Bronchial epithelial cell (primary cell): ENCODE results near the gene CNNM4. TPM values are rescaled to one million over a fixed set of nuclear protein-coding genes. Genes with fewer than 3 reads are reported as not detected.

ENCODE experiments used
- DNase-seq: peaks from one replicate; pipeline ENCODE4 v3.0.0-alpha.2; 2010; ENCODE audit warnings: low read depth
- FAIRE-seq: peaks from 2 replicates; lab custom pipeline; 2011; peaks lifted over from hg19 to GRCh38; lab: Jason Lieb, UNC
- H3K27me3 ChIP-seq: 2 replicates; pipeline ENCODE4 v1.5.1; 2011; ENCODE audit warnings: low read length; ENCODE audit not compliant: control insufficient read depth, insufficient read depth
- H3K36me3 ChIP-seq: 2 replicates; pipeline ENCODE4 v1.5.1; 2011; ENCODE audit warnings: low read length; ENCODE audit not compliant: control insufficient read depth, insufficient read depth
- H3K4me3 ChIP-seq: 2 replicates; pipeline ENCODE4 v1.5.1; 2011; ENCODE audit warnings: mild to moderate bottlenecking, low read depth, low read length, control low read depth
- total RNA-seq: library from RNA; depleted of rRNA; stranded (reverse); fragments of >200 nt; gene quantifications from 2 replicates; pipeline ENCODE4 v1.2.1, GENCODE V29; 2014
- TF ChIP-seq, protein P1 (sequence below): IDR thresholded peaks from 2 replicates; pipeline ENCODE4 v1.5.1; 2011; ENCODE audit warnings: mild to moderate bottlenecking, moderate library complexity, low read length, control low read depth, inconsistent platforms; ENCODE audit not compliant: insufficient read depth, severe bottlenecking

CNNM4 gene
- total RNA-seq: 3.4 and 5.5 TPM in 2 replicates

DNA sequence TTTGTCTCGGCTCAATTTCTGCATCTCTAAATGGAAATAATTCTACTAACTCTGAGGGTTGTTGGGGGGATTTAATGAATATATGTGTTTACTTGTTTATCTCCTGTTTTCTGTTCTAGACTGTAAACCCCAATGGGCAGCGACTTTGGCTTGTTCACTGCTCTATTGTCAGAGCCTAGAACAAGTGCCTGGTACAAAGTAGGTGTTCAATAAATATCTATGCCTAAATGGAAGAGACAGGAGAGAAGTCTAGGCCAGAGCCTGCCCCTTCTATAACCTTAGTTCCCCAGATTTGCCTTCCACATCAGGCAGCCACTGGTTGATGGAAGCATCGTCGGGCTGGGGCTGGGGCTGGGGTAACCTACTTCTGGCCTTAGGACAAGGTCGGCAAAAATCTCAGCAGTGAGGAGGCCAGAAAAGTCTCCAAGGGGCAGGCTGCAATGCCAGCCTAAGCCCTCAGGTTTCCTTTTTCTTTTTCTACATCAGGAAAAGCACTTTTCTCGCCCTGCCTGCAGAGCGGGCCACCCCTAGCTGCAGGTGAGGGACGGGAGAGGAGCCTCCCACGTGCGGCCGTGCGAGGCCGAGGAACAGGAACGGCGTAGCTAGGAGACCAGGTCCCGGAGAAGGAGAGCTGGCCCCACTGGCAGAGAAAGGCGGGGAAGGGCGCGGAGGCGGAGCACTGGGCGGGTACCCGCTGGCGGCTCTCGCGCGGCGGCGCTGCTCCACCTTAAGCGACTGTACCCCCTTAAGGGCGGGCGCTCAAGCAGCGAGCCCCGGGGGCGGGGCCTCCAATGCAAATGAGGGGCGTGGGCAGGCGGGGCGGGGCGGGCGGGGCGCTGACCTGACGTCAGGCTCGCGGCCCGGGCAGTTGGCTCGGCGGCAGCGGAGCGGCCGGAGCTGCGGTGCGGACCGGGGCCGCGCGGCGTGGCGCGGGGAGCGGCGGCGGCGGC, at the start of gene CNNM4:
TSS of gene CNNM4 (plus strand) at position 867 of the 950 bp plus-strand sequence. CDS start 98 bp downstream, outside the sequence.
- FAIRE-seq (no peak), DNase-seq (peak; percentile 83)

DNA sequence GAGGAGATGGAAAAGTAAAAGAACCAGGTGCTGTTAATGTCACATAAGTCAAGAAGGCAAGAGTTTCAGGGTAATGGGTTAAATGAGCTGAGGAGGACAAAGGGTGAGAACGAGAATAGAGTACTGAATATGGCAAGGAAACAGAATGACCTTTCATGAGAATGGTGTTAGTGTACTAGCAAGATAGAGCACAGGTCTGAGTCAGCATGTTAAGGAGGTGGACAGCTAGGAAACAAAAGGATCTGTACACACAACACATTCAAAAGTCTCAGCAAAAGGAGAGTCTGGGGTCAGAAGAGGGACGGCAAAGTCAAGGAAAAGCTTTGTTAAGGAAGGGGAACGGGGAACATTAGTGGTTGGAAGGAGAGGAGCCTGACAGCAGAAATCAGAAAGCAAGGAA, 49.7 kb upstream of the CNNM4 start:
- TF ChIP-seq, protein P1, sequence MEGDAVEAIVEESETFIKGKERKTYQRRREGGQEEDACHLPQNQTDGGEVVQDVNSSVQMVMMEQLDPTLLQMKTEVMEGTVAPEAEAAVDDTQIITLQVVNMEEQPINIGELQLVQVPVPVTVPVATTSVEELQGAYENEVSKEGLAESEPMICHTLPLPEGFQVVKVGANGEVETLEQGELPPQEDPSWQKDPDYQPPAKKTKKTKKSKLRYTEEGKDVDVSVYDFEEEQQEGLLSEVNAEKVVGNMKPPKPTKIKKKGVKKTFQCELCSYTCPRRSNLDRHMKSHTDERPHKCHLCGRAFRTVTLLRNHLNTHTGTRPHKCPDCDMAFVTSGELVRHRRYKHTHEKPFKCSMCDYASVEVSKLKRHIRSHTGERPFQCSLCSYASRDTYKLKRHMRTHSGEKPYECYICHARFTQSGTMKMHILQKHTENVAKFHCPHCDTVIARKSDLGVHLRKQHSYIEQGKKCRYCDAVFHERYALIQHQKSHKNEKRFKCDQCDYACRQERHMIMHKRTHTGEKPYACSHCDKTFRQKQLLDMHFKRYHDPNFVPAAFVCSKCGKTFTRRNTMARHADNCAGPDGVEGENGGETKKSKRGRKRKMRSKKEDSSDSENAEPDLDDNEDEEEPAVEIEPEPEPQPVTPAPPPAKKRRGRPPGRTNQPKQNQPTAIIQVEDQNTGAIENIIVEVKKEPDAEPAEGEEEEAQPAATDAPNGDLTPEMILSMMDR: no peak
- no peaks in the 10 kb centered on the region for H3K27me3 ChIP-seq
- peaks cover 28% of the 10 kb centered on the region for H3K36me3 ChIP-seq
- H3K4me3 ChIP-seq: no peak overlapping the region
- peak; percentile 86 for FAIRE-seq
- no peak for DNase-seq

More for the DNA sequence above, at the start of gene CNNM4:
- Histone ChIP-seq H3K27me3 (no peaks in the 10 kb centered on the region), H3K4me3 (peak within 1 kb of the TSS; percentile 57), H3K36me3 (no peaks in the 10 kb centered on the region)
- TF ChIP-seq, protein P1: peak; percentile 23

DNA sequence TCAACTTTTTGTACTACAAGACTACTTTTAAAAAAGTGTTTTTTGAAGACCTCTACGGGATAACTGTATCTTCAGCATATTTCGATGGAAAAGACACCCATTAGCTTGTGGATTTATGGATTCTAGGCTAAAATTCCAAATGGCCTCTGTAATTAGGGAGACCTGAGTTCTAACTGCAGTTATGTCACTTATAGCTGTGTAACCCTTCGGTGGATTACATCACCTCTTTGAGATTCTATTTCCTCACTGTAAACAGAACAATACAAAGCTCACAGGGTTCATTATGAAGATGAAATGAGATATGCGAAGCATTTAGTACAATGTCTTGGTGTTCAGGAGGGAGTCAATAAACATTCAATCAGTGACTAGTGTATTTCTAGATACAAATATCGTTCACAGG, 45.0 kb upstream of the CNNM4 start:
- DNase-seq (peak; percentile 50), FAIRE-seq (no peak)
- no peaks in the 10 kb centered on the region for H3K27me3 ChIP-seq
- no peak overlapping the region for H3K4me3 ChIP-seq
- TF ChIP-seq, protein P1: no peak
- H3K36me3 ChIP-seq: peaks cover 12% of the 10 kb centered on the region

DNA sequence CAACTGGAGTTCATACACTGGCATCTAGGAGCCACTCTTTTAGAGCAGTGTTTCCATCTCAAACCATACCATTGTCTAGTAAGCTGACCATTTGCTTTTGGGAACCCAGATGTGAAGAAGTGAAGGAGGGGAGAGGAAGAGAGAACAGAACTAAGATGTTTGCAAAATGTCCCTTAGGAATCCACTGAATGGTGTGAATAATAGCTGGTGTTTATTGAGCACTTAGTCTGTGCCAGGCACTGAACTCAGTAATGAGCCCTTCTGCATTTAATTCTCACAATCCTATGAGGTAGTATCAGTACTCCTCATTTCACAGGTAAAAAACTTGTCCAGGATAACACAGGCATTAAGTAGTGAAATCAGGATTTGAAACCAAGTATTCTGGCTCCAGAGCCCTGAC, 44.3 kb upstream of the CNNM4 start:
- no peak for DNase-seq
- no peak overlapping the region for H3K4me3 ChIP-seq
- H3K27me3 ChIP-seq: no peaks in the 10 kb centered on the region
- H3K36me3 ChIP-seq: peaks cover 8% of the 10 kb centered on the region
- TF ChIP-seq, protein P1: no peak
- no peak for FAIRE-seq

DNA sequence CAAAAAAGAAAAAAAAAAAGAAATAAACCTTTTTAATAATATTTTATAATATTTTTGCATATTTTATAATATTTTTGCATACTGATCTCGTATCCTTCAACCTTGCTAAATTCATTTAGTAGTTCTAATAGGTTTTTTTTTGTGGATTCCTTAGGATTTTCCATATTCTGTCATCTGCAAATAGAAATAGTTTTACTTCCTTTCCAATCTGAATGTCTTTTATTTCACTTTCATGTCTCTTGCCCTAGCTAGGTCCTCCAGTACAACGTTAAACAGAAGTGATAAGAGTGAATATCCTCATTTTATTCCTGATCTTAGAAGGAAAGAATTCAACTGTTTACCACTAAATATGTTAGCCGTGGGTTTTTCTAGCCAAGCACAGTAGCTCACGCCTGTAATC, 34.6 kb upstream of the CNNM4 start:
- no peak overlapping the region for H3K4me3 ChIP-seq
- DNase-seq (no peak), FAIRE-seq (no peak)
- no peaks in the 10 kb centered on the region for H3K27me3 ChIP-seq
- TF ChIP-seq, protein P1: no peak
- peaks cover 3% of the 10 kb centered on the region for H3K36me3 ChIP-seq
